Measurements from ENCODE around the gene TTLL4. TPM values are rescaled to one million over a fixed set of nuclear protein-coding genes. Genes with fewer than 3 reads are reported as not detected.

TTLL4 gene
- total and polyA plus RNA-seq, 2 donors (not counting 1 experiment from before 2014, with no cell fraction given), result 21.2 to 33.8 TPM

DNA sequence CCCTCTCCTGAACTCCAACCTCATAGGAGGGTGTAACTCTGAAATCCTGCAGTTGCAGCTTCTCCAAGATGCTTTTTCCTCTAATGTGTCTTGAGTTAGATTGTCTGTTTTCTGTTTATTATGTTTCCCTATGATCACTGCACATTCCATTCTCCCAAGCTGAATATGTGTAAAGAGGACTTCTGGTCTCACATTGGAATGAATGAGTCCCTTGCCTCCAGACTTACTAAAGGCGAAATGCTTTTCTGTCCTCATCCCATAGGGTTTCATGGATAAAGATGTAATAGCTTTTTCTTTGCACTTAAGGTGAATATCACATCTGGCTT lies 35.8 kb downstream of the TTLL4 start:
- Histone ChIP-seq H3K4me2 (replicated peaks; ENCODE audit: low read depth, low read length, poor library complexity, severe bottlenecking) (no peak overlapping the region), H4K20me1 (ENCODE audit: control insufficient read depth, insufficient read depth, low read length, poor library complexity, severe bottlenecking) (no peaks in the 10 kb centered on the region), H3K79me2 (ENCODE audit: control insufficient read depth, insufficient read depth, low read length) (no peaks in the 10 kb centered on the region), H3K36me3 (replicated peaks in 1 of 2; ENCODE audit: control extremely low read depth in 1 of 2, control insufficient read depth in 1 of 2, extremely low read depth in 1 of 2, insufficient read depth in 2 of 2, low read length in 1 of 2) (peaks cover 0 to 70% of the 10 kb centered on the region in 2 experiments), H2AFZ (ENCODE audit: insufficient read depth, low read depth, low read length, poor library complexity, severe bottlenecking) (no peak overlapping the region), H3K4me3 (ENCODE audit: control extremely low read depth in 1 of 5, extremely low read depth in 1 of 5, insufficient read depth in 1 of 5, low read depth in 2 of 5, low read length in 4 of 5) (no peak overlapping the region), H3K9ac (ENCODE audit: low read length) (no peak overlapping the region), H3K4me1 (ENCODE audit: control insufficient read depth in 2 of 2, insufficient read depth in 2 of 2, low read length in 2 of 2) (no peaks in the 10 kb centered on the region), H3K9me3 (ENCODE audit: control extremely low read depth in 1 of 3, control insufficient read depth in 2 of 3, insufficient read depth in 1 of 3, low read length in 2 of 3) (no peaks in the 10 kb centered on the region), H3K27ac (ENCODE audit: low read length in 2 of 2) (no peak overlapping the region), H3K27me3 (replicated peaks in 1 of 4; ENCODE audit: control extremely low read depth in 1 of 4, control insufficient read depth in 3 of 4, insufficient read depth in 4 of 4, low read length in 3 of 4) (no peaks in the 10 kb centered on the region)
- ChIA-PET POLR2A (no interaction called here), CTCF (interaction anchor here (0.6 kb wide), 2 partner anchors 19 to 104 kb away, joined by 3 to 4 read pairs; no protein-coding TSS in a partner anchor)
- ATAC-seq (ENCODE audit: low read depth), result no peak
- WGBS (ENCODE audit: insufficient coverage), result no CpG with 5 or more reads among the region's 1 CpG
- DNase-seq, result no peak
- TF ChIP-seq, protein P1, sequence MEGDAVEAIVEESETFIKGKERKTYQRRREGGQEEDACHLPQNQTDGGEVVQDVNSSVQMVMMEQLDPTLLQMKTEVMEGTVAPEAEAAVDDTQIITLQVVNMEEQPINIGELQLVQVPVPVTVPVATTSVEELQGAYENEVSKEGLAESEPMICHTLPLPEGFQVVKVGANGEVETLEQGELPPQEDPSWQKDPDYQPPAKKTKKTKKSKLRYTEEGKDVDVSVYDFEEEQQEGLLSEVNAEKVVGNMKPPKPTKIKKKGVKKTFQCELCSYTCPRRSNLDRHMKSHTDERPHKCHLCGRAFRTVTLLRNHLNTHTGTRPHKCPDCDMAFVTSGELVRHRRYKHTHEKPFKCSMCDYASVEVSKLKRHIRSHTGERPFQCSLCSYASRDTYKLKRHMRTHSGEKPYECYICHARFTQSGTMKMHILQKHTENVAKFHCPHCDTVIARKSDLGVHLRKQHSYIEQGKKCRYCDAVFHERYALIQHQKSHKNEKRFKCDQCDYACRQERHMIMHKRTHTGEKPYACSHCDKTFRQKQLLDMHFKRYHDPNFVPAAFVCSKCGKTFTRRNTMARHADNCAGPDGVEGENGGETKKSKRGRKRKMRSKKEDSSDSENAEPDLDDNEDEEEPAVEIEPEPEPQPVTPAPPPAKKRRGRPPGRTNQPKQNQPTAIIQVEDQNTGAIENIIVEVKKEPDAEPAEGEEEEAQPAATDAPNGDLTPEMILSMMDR (IDR thresholded peaks at IDR 0.05), result no peak
- no peak for TF ChIP-seq EZH2 (IDR thresholded peaks at IDR 0.05; ENCODE audit: borderline replicate concordance, insufficient read depth, low read depth, low read length, poor library complexity, severe bottlenecking)
- H3K9me3 Mint-ChIP-seq (ENCODE audit: insufficient read depth), result no peaks in the 10 kb centered on the region
- no peaks in the 10 kb centered on the region for H3K4me1 Mint-ChIP-seq
- H3K27me3 Mint-ChIP-seq, result no peaks in the 10 kb centered on the region
- intact Hi-C loops (cut with micrococcal nuclease), result no loop called here
- H3K4me3 Mint-ChIP-seq, result no peak overlapping the region
- H3K27ac Mint-ChIP-seq, result no peak overlapping the region

DNA sequence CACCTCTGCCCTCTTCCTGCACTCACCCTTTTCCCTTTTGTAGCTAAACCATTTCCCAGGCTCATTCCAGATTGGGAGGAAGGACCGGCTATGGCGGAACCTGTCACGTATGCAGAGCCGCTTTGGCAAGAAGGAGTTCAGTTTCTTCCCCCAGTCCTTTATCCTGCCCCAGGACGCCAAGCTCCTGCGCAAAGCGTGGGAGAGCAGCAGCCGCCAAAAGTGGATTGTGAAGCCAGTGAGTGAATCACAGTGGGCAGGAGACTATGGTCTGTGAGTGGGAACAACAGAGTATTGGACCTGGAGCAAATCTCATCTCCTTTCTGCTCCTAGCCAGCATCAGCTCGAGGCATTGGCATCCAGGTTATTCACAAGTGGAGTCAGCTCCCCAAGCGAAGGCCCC lies 36.3 kb downstream of the TTLL4 start:
- Histone ChIP-seq H3K27me3 (replicated peaks in 1 of 4; ENCODE audit: control extremely low read depth in 1 of 4, control insufficient read depth in 3 of 4, insufficient read depth in 4 of 4, low read length in 3 of 4) (no peaks in the 10 kb centered on the region), H2AFZ (ENCODE audit: insufficient read depth, low read depth, low read length, poor library complexity, severe bottlenecking) (no peak overlapping the region), H3K27ac (ENCODE audit: low read length in 2 of 2) (no peak overlapping the region), H3K4me1 (ENCODE audit: control insufficient read depth in 2 of 2, insufficient read depth in 2 of 2, low read length in 2 of 2) (no peaks in the 10 kb centered on the region), H3K4me3 (ENCODE audit: control extremely low read depth in 1 of 5, extremely low read depth in 1 of 5, insufficient read depth in 1 of 5, low read depth in 2 of 5, low read length in 4 of 5) (no peak overlapping the region), H3K9me3 (ENCODE audit: control extremely low read depth in 1 of 3, control insufficient read depth in 2 of 3, insufficient read depth in 1 of 3, low read length in 2 of 3) (no peaks in the 10 kb centered on the region), H4K20me1 (ENCODE audit: control insufficient read depth, insufficient read depth, low read length, poor library complexity, severe bottlenecking) (no peaks in the 10 kb centered on the region), H3K36me3 (replicated peaks in 1 of 2; ENCODE audit: control extremely low read depth in 1 of 2, control insufficient read depth in 1 of 2, extremely low read depth in 1 of 2, insufficient read depth in 2 of 2, low read length in 1 of 2) (peaks cover 0 to 69% of the 10 kb centered on the region in 2 experiments), H3K9ac (ENCODE audit: low read length) (no peak overlapping the region), H3K79me2 (ENCODE audit: control insufficient read depth, insufficient read depth, low read length) (no peaks in the 10 kb centered on the region), H3K4me2 (replicated peaks; ENCODE audit: low read depth, low read length, poor library complexity, severe bottlenecking) (no peak overlapping the region)
- ATAC-seq (ENCODE audit: low read depth) (no peak), DNase-seq (no peak)
- POLR2A ChIA-PET, result no interaction called here
- Mint-ChIP-seq H3K4me3 (no peak overlapping the region), H3K27me3 (no peaks in the 10 kb centered on the region), H3K27ac (no peak overlapping the region), H3K9me3 (ENCODE audit: insufficient read depth) (no peaks in the 10 kb centered on the region), H3K4me1 (no peaks in the 10 kb centered on the region)
- 100% methylated on average over 5 of the region's 10 CpGs for WGBS (ENCODE audit: insufficient coverage)
- intact Hi-C loops (cut with micrococcal nuclease), result no loop called here
- no peak for TF ChIP-seq EZH2 (IDR thresholded peaks at IDR 0.05; ENCODE audit: borderline replicate concordance, insufficient read depth, low read depth, low read length, poor library complexity, severe bottlenecking)
- TF ChIP-seq, protein P1 (IDR thresholded peaks at IDR 0.05), result no peak
- CTCF ChIA-PET, result interaction anchor here (0.6 kb wide), 1 partner anchor 19 kb away, joined by 4 read pairs; no protein-coding TSS in a partner anchor
